ENCODE results near the gene IGSF21.

The IGSF21 gene

GRCh38 chr1:18327650-18328049 is 220.1 kb downstream of the IGSF21 start:
- Histone ChIP-seq H3K4me3 (no peak overlapping the region), H3K27ac (no peak overlapping the region)
- TF ChIP-seq, protein P1, sequence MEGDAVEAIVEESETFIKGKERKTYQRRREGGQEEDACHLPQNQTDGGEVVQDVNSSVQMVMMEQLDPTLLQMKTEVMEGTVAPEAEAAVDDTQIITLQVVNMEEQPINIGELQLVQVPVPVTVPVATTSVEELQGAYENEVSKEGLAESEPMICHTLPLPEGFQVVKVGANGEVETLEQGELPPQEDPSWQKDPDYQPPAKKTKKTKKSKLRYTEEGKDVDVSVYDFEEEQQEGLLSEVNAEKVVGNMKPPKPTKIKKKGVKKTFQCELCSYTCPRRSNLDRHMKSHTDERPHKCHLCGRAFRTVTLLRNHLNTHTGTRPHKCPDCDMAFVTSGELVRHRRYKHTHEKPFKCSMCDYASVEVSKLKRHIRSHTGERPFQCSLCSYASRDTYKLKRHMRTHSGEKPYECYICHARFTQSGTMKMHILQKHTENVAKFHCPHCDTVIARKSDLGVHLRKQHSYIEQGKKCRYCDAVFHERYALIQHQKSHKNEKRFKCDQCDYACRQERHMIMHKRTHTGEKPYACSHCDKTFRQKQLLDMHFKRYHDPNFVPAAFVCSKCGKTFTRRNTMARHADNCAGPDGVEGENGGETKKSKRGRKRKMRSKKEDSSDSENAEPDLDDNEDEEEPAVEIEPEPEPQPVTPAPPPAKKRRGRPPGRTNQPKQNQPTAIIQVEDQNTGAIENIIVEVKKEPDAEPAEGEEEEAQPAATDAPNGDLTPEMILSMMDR (IDR thresholded peaks at IDR 0.05): no peak
- no peak for DNase-seq (ENCODE audit: low spot score)

DNA sequence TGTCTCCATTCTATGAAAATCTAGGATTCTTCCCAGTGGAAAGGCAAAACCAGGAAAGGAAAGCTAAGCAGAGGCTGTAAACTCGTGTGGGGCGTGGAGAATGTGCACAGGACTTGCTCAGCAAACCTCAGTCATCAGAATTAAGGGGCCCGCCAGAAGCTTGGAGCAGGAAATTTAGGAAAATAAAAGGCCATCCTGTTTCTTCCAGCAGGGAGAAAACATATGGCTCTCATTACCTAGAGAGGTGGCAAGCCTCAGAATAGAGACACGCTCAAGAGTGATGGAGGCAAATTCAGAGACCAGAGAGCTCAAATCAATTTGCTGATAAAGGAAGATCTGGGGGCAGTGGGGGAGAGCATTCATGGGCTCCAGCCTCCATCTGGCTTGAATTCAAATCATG is 221.2 kb downstream of the IGSF21 start:
- no peak overlapping the region for H3K27ac ChIP-seq
- no peak overlapping the region for H3K4me3 ChIP-seq
- DNase-seq (ENCODE audit: low spot score): no peak
- TF ChIP-seq, protein P1 (IDR thresholded peaks at IDR 0.05): no peak

- TF ChIP-seq, protein P1 (IDR thresholded peaks at IDR 0.05): no peak
- DNase-seq (ENCODE audit: low spot score): no peak
- Histone ChIP-seq H3K4me3 (no peak overlapping the region), H3K27ac (no peak overlapping the region)
Observed at GRCh38 chr1:18329469-18330253, 222.1 kb downstream of the IGSF21 start.

- TF ChIP-seq, protein P1 (IDR thresholded peaks at IDR 0.05): no peak
- Histone ChIP-seq H3K27ac (no peak overlapping the region), H3K4me3 (no peak overlapping the region)
- DNase-seq (ENCODE audit: low spot score): no peak
Observed at GRCh38 chr1:18332576-18332975, 225.0 kb downstream of the IGSF21 start.

DNA sequence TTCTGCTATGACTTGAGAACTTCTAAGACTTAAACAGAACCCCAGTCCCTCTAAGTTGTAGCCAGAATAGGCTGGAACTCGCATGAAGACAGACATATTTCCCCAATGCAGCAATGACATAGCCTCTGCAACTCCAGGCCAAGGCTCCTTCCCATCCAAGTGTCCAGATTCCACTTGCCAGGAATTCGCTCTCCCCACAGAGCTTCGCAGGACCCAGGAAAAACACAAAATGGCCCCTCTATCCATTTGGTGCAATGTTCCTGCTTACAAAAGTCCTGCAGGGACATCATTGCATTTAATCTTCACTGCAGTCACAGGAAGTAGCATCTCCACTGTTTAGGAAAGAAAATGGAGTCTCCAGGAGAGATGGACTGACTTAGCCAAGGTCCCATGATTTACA is 225.6 kb downstream of the IGSF21 start:
- no peak overlapping the region for H3K27ac ChIP-seq
- no peak for DNase-seq (ENCODE audit: low spot score)
- no peak overlapping the region for H3K4me3 ChIP-seq
- TF ChIP-seq, protein P1 (IDR thresholded peaks at IDR 0.05): no peak

DNA sequence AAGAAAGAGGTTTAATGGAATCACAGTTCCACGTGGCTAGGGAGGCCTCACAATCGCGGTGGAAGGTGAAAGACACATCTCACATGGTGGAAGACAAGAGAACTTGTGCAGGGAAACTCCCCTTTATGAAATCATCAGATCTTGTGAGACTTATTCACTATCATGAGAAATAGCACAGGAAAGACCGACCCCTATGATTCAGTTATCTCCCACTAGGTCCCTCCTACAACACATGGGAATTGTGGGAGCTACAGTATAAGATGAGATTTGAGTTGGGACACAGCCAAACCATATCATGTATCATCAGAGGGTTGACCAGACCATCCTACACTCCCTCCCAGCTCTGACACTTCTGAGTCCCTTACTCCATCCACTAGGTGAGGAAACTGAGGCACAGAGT is 229.2 kb downstream of the IGSF21 start:
- TF ChIP-seq, protein P1 (IDR thresholded peaks at IDR 0.05): no peak
- H3K4me3 ChIP-seq: no peak overlapping the region
- no peak for DNase-seq (ENCODE audit: low spot score)
- no peak overlapping the region for H3K27ac ChIP-seq

- DNase-seq (ENCODE audit: low spot score): no peak
- Histone ChIP-seq H3K27ac (no peak overlapping the region), H3K4me3 (no peak overlapping the region)
- TF ChIP-seq, protein P1 (IDR thresholded peaks at IDR 0.05): no peak
Observed at GRCh38 chr1:18337757-18338156, 230.2 kb downstream of the IGSF21 start.
